Stimulated activated CD4-positive, alpha-beta T cell treated with anti-CD3 and anti-CD28 coated beads, Interleukin-1b, Interleukin-23, amount 100 ng/mL, for 24 hours (primary cell): ENCODE results near the gene COPS3.

Source experiments
- DNase-seq, 4 experiments: peaks; one replicate each; pipeline ENCODE4 v3.0.0-alpha.2; 2020; ENCODE audit warnings: low read depth in 4 of 4, low spot score in 1 of 4

COPS3 gene

DNA sequence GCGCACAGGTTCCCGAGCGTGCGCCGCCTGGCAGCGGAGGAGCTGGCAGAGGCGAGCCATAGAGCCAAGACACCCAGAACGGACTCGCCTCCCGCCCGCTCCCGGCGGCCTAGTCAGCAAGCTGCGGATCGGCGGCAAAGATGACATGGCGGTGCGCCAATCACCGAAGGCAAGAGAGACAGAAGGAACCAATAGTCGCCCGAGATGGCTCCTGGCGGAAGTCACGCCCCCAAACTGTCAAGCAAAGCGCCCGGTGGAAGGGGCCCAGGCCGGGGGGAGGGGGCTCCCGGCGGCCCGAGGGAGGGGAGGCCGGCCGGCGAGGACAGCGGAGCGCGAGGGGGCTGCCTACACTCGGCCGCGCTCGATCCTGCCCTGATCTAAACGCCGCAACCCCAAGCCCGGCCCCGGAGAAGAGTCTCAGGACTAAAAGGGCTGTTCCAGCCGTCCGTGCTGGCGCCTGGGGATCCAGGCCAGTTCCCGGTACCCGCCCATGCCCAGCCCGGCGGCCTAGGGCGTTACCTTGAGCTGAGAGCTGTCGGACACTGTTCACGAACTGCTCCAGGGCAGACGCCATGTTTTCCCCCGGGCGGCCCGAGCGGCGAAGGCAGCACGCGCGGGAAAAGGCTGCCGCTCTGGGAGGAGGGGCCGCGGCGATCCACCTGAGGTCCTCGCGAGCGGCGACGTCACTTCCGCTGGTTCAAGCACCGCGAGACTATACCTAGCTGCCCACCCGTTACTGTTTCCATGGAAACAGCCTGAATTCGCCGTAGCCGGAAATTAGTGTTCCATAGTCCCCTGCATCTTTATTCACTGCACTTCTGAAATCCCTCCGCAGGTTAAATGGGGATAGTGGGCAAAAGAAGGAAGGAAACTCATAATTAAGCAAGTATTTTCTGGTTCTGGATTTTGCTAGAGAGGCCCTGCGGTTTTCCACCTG, at the start of gene COPS3:
Gene COPS3, minus strand, starts transcription at position 634 of the 937 bp plus-strand sequence. Its CDS starts 60 bp downstream, at position 574.
- peak; percentile 89 to 97 (median 96) for DNase-seq

DNA sequence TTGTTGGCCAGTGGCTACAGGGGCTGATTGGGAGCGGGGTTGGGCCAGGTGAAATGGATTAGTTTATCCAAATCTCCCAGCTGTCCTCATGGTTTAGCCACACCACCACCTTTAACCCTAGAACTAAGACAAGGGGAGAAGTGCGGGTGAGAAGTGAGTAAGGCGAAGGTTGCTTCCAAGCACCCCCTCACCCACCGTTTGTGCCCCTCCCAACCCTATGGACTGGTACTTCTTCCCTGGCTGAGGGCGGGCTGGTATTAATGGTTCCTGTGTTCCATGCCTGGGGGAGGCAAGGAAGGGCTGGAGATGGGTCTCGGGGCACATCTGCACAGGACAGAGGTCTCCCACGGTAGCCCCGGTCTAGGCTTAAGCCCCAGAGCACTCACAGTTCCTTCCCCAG, 47.2 kb upstream of the COPS3 start:
- no peak for DNase-seq

DNA sequence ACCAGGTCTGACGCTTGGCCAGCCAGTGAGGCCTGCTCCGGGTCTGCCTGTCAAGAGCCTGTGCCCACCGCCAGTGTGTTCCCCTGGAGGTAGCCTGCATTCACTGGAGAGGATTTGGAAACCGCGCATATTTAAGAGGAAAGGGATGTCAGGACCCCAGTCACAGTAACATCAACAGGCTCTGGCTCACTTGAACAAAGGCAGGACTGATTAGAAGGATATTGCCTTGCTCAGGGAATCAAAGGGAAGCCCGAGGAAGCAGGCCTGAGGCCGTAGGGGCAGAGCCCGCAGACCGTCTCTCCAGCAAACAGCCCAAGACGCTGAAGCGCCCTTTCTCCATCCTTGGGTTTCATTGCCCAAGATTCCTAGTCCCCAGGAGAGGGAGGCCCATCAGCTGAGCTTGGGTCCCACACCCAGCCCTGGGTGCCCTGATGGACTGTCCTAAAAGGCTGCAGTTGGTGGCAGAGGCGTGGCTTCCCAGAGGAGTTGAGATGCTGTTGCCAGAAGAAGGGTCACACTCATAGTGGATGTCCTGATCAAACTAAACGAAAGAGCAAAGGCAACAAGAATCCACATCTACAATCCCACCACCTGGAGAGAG, 45.3 kb upstream of the COPS3 start:
- DNase-seq = no peak

DNA sequence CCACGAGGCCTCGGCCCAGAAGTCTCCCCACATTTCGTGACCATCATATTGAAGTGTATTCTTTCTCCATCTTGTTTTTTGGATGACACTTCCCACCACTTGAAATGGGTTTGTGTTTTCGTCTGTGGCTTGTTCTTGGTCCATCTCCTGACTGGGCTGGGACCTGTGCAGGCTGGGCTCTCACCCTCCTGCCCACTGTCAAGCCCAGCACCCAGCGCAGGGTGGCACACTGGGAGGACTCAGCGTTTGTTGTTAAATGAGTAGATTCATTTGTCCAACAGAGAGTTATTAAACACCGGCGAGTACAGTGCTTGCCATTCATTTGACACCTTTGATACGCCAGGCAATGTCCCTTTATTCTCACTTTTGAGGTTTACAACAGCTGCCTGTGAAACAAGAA, 44.8 kb upstream of the COPS3 start:
- DNase-seq = no peak

DNA sequence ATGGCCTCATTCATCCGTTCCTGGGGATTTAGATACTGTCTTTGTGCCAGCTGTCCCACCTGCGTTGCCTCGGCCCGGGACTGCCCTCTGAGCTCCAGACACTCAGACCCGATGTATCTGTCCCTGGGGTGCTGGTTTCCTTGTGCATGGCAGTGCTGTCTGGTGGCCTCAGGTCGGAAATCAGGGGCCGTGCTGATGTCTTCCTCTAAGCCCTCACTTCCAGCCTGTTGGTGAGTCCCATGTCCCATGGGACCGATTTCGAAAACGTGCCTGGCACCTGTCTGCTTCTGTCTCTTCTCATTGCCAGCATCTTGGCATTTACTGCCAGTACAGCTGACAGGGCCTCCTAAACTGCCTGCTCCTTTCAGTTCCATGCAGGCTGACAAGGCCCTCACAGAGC, 44.2 kb upstream of the COPS3 start:
- DNase-seq = no peak

DNA sequence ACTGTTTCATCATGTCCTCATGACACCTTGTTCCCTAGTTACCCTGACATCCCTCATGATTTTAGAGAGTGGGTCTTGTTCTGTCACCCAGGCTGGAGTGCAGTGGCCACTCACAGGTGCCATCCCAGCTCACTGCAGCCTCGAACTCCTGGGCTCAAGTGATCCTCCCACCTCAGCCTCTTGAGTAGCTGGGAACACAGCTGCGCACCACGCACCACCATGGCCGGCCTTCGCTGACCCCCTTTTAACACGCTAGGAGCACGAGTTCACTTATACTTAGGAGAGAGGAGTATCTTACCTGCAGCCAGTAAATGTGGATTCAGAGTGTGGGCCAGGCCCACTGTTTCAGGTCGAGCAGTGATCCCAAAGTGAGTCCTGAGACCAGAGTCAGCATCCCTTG, 43.6 kb upstream of the COPS3 start:
- no peak for DNase-seq

DNA sequence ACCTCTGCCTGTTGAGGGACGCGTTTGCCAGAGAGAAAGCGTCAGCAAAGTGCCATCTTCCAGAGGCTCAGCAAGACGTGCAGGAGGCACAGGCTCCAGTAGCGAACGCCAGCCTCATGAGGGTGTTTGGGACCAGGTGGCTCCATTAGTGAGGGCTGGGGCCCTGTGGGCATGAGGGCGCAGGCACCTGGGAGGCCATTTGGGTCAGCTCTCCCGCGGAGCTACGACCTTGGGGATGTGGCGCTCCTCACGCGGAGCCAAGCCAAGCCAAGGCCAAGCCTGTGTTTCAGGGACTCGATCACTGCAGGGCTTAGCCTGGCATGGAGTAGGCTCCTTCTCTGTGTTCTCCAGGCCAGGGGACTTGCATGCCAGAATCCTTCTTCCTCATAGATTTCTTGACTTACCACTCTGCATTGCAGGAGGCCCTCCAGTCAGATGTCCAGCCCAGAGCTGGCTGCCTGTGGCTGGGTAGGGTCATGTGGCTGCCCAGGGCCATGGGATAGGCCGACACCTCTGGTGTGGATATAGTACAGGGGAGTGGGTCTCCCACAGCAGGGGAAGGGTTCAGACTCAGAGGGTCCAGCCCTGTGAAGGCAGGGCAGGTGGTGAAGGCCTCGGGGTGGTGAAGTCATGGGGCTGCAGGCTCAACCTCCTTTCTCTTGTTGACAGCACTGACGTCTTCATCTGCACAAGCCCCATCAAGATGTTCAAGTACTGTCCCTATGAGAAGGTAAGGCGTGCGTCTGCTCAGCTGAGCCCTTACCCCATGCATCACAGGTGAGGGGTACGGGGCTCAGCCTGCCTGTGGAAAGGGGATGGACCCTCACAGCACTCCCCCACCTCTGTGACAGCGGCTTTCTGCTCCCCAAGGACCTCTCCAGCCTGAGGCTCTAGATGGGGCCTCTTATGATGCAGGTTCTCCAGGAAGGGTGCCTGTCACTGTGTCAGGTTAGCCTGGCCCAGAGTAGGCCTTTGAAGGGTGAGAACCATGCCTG, 41.8 kb upstream of the COPS3 start:
- no peak for DNase-seq

DNA sequence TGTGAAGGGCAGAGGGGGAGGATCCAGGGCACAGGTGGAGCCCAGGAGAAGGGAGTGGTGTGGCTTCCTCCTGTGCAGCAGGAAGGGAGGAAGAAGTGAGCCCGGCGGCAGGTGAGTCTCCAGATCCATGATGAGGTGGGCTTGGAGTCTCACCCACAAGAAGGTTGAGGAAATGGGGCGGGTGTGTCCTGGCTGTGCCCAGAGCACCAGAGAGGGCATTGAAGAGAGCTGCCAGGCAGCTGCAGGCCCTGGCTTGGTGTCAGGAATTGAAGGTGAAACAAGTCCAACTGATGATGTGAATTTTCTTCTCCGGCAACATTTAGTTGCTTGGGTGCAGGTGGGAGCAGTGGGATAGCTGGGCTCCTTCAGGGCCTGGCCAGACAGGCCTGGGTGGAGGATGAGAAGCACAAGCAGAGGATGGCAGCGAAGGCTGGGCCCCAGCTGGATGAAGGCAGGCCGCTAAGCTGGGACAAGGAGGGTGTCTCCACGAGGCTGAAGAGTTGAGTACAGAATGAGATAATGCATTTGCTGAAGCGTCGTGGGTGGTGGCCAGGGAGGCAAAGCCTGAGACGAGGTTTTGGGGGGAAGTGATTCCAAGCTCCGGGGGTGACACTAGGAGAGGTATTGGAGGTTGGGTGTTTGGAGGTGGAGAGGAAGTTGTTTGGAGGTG, 40.4 kb upstream of the COPS3 start:
- no peak for DNase-seq

DNA sequence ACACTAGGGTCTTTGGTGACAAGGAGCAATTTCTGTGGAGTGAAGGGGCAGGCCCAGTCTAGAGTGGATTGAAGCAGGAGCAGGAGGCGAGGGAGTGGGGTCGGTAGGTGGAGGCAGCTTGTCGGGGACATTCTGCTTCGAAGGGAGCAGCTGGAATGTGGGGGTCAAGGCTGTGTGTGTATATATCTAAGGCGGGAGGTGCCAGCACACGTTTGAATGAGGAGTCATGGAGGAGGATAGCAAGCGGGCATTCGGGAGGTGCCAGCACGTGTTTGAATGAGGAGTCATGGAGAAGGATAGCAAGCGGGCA, 39.8 kb upstream of the COPS3 start:
- no peak for DNase-seq

DNA sequence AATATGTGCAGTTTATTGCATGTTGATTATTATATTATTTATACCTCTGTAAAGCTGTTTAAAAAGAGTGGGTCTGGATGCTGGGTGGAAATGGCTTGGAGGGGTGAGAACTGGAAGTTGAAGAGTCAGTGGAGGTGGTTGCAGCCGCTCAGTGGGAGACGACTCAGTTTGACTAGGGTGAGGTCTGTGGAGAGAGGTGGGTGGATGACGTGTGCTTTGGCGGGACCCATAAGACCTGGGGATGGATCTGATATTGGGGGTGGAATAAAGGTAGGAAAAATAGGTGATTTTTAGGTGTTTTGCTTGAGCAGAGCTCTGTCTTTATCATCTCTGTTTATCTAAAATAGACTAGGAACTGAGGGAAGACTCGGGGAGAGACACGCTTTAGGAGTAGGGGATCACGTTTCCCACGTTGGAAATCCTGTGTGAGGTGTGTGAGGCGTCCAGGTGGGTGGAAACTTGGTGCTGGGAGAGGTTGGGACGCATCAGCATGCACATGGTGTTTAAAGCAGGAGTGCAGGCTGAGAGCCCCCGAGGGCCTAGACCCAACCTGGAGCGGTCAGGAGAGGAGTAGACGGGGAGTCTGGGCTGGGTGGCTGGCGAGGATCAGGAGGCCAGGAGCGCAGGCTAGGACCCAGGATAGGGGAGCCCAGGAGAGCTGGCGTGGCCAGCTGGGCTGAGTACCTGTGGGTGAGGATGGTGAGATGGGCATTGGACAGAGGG, 39.3 kb upstream of the COPS3 start:
- no peak for DNase-seq

DNA sequence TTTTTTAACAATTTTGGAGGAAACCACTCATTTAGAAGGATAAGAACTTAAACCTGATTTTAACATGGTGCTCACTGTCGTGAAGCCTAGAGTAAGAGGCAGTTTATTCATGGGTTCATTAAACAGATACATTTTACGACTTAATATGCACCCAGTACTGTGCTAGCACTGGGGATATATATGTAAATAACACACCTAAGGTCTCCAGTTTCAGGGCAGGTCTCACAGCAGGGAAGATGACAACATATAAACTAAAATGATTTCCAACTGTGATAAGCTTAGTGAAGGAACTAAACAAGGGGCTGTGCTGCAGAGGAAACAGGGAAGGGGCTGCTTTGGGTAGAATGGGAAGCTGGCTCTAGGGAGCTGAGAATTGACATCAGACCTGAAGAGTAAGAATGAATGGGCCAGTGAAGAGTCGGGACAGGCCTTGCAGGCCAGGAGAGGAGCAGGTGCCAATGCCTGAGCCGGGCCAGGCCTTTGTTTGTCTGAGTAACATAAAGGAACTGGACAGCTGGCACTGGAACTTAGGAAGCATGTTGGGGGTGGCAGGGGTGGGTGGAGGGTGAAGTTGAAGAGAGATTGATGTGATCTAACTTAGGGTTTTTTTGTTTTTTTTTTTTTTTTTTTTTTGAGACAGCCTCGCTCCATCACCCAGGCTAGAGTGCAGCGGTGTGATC, 34.2 kb upstream of the COPS3 start:
- no peak for DNase-seq

DNA sequence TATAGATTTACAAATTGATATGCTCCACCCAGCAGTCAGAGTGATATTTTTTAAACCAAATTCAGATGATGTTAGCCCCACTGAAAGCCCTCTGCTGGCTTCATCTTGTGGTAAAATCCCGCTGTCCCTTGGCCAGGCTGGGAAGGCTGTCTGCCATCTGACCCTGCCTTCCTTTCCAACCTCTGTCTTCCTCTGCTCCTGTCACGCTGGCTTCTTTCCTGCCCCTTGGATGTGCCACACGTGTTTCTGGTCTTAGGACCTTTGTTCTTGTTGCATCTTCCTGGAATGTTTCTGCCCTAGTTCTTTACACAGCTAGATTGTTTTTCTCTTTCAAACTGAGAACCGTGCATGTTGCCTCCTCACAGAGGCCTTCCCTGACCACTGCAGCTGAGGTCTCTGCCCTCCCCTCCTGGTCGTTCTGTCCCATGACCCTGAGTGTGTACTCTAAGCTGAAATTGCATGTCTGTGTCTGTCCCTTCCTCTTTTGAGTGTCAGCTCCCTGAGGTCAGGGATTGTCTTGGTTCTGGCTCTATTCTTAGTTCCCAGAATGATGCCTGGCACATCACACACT, 33.5 kb upstream of the COPS3 start:
- DNase-seq = no peak

DNA sequence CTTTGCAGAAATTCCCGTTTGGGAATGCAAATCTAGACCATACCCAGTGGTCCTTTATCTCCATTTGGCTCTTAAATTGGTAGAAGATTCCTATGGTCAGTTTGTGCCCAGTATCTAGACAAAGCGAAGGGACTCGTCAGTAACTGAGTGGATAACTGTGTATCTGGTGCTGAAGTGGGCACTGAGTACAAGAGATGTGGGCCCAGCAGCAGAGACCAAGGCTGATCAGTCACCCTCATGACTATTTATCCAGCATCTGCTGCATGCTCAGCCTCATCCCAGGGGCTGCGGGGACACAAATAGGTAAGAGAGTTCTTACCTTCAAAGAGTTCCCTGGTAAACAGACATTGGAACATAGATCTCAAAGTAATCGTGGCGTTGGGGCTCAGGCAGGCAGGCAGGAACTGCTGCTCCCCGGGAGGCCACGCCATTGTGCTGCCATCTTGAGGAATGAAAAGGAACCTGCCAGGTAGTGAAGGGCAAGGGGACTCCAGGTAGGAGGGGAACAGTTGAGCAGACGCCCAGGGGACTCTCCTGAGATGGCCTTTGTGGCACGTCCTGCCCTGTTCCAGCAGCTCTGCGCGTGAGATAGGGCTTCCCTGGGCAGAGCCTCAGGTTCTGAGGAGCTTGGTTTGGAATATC, 32.4 kb upstream of the COPS3 start:
- DNase-seq = peak; percentile 34 to 53 (median 50)

DNA sequence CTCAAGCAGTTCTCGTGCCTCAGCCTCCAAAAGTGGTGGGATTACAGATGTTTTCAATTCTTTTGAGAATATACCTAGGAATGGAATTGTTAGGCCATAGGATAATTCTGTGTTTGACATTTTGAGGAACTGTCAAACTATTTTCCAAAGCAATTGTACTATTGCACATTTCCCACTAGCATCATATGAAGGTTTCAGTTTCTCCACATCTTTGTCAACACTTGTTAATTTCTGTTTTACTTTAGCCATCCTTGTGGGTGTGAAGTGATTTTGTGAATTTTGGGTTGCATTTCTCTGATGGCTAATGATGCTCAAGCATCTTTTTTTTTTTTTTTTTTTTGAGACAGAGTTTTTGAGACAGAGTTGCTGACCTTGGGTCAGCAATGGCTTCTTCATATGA, 28.3 kb upstream of the COPS3 start:
- DNase-seq = no peak

DNA sequence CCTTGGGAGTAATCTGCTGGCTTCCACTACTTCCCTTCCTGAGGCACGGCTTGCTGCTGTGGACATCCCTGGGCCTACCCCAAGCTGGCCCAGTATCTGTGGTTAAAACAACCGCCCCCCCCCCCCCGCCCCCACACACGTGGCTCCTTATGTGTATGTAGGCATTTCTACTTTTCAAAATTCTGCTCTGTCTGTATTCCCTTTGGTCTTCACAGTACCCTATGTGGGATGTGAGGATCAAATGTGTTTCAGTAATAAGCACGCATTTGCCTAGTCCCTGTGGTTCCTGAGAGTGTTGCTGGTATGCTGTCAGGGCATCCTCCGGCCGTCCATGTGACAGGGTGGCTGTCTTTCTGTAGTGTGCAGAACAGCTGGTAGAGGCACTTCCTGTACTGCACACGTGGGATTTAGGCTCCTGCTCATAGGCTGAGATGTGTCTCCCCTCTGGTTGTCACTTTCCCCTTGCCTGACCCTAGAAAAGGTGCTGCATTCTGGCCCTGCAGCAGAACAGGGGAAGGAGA, 24.3 kb upstream of the COPS3 start:
- DNase-seq = peak in 2 of 4 experiments; percentile 16 to 25

DNA sequence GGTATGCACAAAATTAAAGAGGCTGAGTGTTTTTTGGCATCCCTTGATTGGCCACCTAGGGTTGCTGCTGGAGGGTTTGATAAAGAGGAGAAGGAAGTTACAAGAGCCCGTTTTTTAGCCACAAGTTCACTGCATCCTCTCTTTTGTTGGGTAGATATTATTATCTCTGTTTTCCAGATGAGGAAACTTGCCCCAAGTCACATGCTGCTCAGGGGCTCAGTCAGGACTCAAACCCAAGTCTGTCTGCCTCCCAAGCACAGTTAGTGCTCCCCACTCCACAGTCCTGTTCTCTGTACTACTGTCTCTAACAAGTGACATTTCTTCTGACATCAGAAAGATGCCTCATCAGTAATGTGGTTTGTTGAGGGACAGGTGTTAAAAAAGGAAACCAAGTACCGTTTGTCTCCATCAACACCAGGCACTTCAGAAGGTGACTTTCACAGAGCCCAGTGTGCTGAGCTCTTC, 23.5 kb upstream of the COPS3 start:
- DNase-seq = no peak

DNA sequence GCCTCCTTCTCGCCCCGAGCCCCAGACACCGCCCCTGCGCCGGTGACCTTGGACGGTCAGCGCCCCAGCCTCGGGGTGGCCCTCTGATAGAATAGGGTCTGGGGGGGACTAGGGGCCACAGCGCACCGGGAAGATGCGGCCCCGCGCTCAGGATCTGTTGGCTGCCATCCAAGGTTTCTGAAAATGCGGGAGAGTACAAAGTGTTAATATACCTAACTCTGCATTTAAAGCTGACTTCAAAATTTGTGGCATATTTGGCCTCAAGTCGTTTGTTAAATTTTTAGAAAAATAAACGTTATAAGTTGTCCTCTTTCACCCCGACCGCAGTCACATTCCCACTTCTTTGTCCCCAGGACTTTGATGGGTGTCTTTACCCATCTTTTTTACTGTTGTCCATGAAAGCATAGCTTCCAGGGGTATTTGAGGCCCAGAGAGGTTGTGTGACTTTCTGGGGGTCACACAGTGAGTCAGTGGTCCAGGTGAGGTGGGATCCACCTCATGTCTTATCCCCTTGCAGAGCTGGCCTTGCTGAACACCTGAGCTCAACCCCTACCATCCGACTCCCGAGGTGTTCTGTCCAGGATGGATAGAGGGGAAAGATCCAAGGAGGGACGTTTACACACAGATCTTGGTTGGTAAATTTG, 22.9 kb upstream of the COPS3 start:
- no peak for DNase-seq
